ENCODE results near the gene UST.

DNA sequence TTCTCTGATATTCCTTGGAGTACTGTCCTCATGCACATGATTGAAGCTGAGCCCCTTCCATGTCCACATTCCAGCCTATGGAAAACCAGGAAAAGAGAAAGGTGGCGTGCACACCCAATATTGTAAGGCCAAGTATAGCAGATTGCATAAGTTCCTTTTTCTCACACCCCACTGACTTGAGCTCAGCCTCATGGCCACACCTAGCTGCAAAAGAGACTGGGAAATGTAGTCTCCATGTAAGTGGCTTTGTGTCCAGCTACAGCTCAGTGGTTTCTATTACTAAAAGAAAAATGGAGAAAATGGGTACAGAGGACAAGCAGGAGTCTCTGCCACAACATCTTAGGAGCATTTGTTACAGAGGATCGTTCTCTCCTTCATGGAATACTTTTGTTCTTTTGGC lies 10.8 kb upstream of the UST start:
- TF ChIP-seq, protein P1, sequence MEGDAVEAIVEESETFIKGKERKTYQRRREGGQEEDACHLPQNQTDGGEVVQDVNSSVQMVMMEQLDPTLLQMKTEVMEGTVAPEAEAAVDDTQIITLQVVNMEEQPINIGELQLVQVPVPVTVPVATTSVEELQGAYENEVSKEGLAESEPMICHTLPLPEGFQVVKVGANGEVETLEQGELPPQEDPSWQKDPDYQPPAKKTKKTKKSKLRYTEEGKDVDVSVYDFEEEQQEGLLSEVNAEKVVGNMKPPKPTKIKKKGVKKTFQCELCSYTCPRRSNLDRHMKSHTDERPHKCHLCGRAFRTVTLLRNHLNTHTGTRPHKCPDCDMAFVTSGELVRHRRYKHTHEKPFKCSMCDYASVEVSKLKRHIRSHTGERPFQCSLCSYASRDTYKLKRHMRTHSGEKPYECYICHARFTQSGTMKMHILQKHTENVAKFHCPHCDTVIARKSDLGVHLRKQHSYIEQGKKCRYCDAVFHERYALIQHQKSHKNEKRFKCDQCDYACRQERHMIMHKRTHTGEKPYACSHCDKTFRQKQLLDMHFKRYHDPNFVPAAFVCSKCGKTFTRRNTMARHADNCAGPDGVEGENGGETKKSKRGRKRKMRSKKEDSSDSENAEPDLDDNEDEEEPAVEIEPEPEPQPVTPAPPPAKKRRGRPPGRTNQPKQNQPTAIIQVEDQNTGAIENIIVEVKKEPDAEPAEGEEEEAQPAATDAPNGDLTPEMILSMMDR (IDR thresholded peaks at IDR 0.05 in 2 of 3, conservative IDR thresholded peaks at IDR 0.05 in 1 of 3; ENCODE audit: insufficient read depth in 2 of 3, low read depth in 1 of 3, low read length in 3 of 3): no peak
- TF ChIP-seq E2F8 (IDR thresholded peaks at IDR 0.05; ENCODE audit: low read depth, partially characterized antibody) (no peak), SMAD1 (IDR thresholded peaks at IDR 0.05; ENCODE audit: low read depth, low read length, partially characterized antibody) (no peak), L3MBTL2 (IDR thresholded peaks at IDR 0.05) (no peak), KAT2B (IDR thresholded peaks at IDR 0.05; ENCODE audit: low read depth, low read length) (no peak), ZNF639 (CRISPR knock-in tag; conservative IDR thresholded peaks at IDR 0.05 in 1 of 2, IDR thresholded peaks at IDR 0.05 in 1 of 2) (no peak), NFXL1 (CRISPR knock-in tag; IDR thresholded peaks at IDR 0.05) (no peak), NCOA4 (IDR thresholded peaks at IDR 0.05; ENCODE audit: partially characterized antibody) (no peak), ZBTB1 (CRISPR knock-in tag; IDR thresholded peaks at IDR 0.05; ENCODE audit: borderline replicate concordance, low read depth) (no peak), TARDBP (IDR thresholded peaks at IDR 0.05) (no peak)
- TF ChIP-seq, protein P2, sequence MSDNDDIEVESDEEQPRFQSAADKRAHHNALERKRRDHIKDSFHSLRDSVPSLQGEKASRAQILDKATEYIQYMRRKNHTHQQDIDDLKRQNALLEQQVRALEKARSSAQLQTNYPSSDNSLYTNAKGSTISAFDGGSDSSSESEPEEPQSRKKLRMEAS (CRISPR knock-in tag; IDR thresholded peaks at IDR 0.05): no peak
